Mammary epithelial cell (primary cell): ENCODE results near the gene GHRH.

Experiments
- CTCF ChIP-seq, 2 donors: IDR thresholded peaks in 1 of 2; conservative IDR thresholded peaks in 1 of 2; 2 replicates each; pipeline ENCODE4 v1.5.1; 2011 to 2012; ENCODE audit warnings: inconsistent platforms in 2 of 2, low read length in 2 of 2, mild to moderate bottlenecking in 2 of 2, control low read depth in 1 of 2, low read depth in 1 of 2; ENCODE audit not compliant: insufficient read depth in 1 of 2; ENCODE audit errors: extremely low read depth in 1 of 2
- EZH2 ChIP-seq: IDR thresholded peaks from 2 replicates; pipeline ENCODE4 v1.6.1; 2012; ENCODE audit warnings: low read length, inconsistent platforms, borderline replicate concordance

GRCh38 chr20:37251825-37252477, 9.7 kb downstream of the GHRH start:
- no peak for TF ChIP-seq CTCF (conservative IDR thresholded peaks at IDR 0.05 in 1 of 2, IDR thresholded peaks at IDR 0.05 in 1 of 2; ENCODE audit: extremely low read depth in 1 of 2, insufficient read depth in 1 of 2, low read depth in 1 of 2, low read length in 2 of 2)
- TF ChIP-seq EZH2 = no peak
